Transverse colon (tissue), 4 donors: ENCODE data around the gene FAM78B.

Experiments
- POLR2A ChIP-seq: fragments of 450-650 bp; IDR thresholded peaks from one replicate; pipeline ENCODE4 v1.6.1; 2016; ENCODE audit warnings: antibody characterized with exemption, mild to moderate bottlenecking, moderate library complexity
- POLR2AphosphoS5 ChIP-seq, 3 donors: sonication (generic); formaldehyde crosslinking; IDR thresholded peaks; one replicate each; pipeline ENCODE4 v1.6.1; 2016; ENCODE audit warnings: antibody characterized with exemption in 3 of 3
- TF ChIP-seq, protein P1 (sequence below), 5 experiments: fragments of 200-600 bp in 3 of 5; fragments of 450-650 bp in 2 of 5; sonication (generic) in 3 of 5; IDR thresholded peaks; 1 replicate in 2 of 5; 2 replicates in 3 of 5; pipeline ENCODE4 v1.5.1; 2016 to 2017; ENCODE audit warnings: antibody characterized with exemption in 5 of 5, inconsistent platforms in 3 of 5, mild to moderate bottlenecking in 2 of 5, moderate library complexity in 1 of 5

GRCh38 chr1:166112425-166112824 lies 54.4 kb downstream of the FAM78B start:
- TF ChIP-seq, protein P1, sequence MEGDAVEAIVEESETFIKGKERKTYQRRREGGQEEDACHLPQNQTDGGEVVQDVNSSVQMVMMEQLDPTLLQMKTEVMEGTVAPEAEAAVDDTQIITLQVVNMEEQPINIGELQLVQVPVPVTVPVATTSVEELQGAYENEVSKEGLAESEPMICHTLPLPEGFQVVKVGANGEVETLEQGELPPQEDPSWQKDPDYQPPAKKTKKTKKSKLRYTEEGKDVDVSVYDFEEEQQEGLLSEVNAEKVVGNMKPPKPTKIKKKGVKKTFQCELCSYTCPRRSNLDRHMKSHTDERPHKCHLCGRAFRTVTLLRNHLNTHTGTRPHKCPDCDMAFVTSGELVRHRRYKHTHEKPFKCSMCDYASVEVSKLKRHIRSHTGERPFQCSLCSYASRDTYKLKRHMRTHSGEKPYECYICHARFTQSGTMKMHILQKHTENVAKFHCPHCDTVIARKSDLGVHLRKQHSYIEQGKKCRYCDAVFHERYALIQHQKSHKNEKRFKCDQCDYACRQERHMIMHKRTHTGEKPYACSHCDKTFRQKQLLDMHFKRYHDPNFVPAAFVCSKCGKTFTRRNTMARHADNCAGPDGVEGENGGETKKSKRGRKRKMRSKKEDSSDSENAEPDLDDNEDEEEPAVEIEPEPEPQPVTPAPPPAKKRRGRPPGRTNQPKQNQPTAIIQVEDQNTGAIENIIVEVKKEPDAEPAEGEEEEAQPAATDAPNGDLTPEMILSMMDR (IDR thresholded peaks at IDR 0.05), result no peak
- TF ChIP-seq POLR2A (no peak), POLR2AphosphoS5 (IDR thresholded peaks at IDR 0.05) (no peak)
